Stomach (tissue), 9 donors: ENCODE data around the gene ZNF189. TPM values are rescaled to one million over a fixed set of nuclear protein-coding genes. Genes with fewer than 3 reads are reported as not detected.

Experiments
- DNase-seq, 2 donors: peaks; one replicate each; pipeline versions ENCODE4 v3.0.0 to v3.0.0-alpha.2; 2013 to 2019
- H3K27ac ChIP-seq, 5 donors: fragments of 200-600 bp in 4 of 5; sonication (generic) in 4 of 5; one replicate each; pipeline ENCODE4 v1.5.1; 2013 to 2019; ENCODE audit warnings: mild to moderate bottlenecking in 1 of 5, moderate library complexity in 1 of 5
- H3K27me3 ChIP-seq, 3 donors: fragments of 200-600 bp; sonication (generic); one replicate each; pipeline ENCODE4 v1.5.1; 2017 to 2019; ENCODE audit warnings: mixed run types in 1 of 3
- H3K36me3 ChIP-seq, 4 donors: fragments of 200-600 bp; sonication (generic); 1 replicate in 3 of 4; 2 replicates in 1 of 4; pipeline ENCODE4 v1.5.1; 2016 to 2019
- H3K4me1 ChIP-seq, 4 donors: fragments of 200-600 bp; sonication (generic); one replicate each; pipeline ENCODE4 v1.5.1; 2016 to 2019
- H3K4me3 ChIP-seq, 4 donors: fragments of 200-600 bp; sonication (generic) in 3 of 4; one replicate each; pipeline ENCODE4 v1.5.1; 2016 to 2019; ENCODE audit warnings: mild to moderate bottlenecking in 1 of 4
- H3K9me3 ChIP-seq, 4 donors: fragments of 200-600 bp; sonication (generic); one replicate each; pipeline ENCODE4 v1.5.1; 2016 to 2019
- CTCF ChIP-seq, 7 experiments: fragments of 450-650 bp in 4 of 7; fragments of 200-600 bp in 3 of 7; sonication (generic) in 3 of 7; IDR thresholded peaks; one replicate each; pipeline ENCODE4 v1.5.1; 2016 to 2019; ENCODE audit warnings: antibody characterized with exemption in 7 of 7, control low read depth in 2 of 7, mild to moderate bottlenecking in 1 of 7
- EP300 ChIP-seq: sonication (generic); formaldehyde crosslinking; IDR thresholded peaks from one replicate; pipeline ENCODE4 v1.6.1; 2017; ENCODE audit warnings: antibody characterized with exemption
- POLR2A ChIP-seq, 4 donors: fragments of 450-650 bp; IDR thresholded peaks; one replicate each; pipeline ENCODE4 v1.6.1; 2016; ENCODE audit warnings: antibody characterized with exemption in 4 of 4, control low read depth in 2 of 4, mild to moderate bottlenecking in 1 of 4, moderate library complexity in 1 of 4
- POLR2AphosphoS5 ChIP-seq, 3 donors: sonication (generic); formaldehyde crosslinking; IDR thresholded peaks; one replicate each; pipeline ENCODE4 v1.6.1; 2016; ENCODE audit warnings: antibody characterized with exemption in 3 of 3
- WGBS, 5 donors: extraction: QIAGEN DNeasy Blood & Tissue Kit in 3 of 5; methylation state at CpG; one replicate each; pipeline versions ENCODE4 v1.1.5 to v1.1.7; 2013 to 2018; 5-methylcytosine and 5-hydroxymethylcytosine counted together
- intact Hi-C: fragments of 100-400 bp; cut with DNase I; formaldehyde crosslinking; loops from one replicate; pipeline ENCODE4 v1.15.1; 2023; ENCODE audit warnings: low total_unique reads
- polyA plus RNA-seq, 3 donors: library from polyadenylated mRNA; stranded (reverse); fragments of 200-250 nt; gene quantifications; one replicate each; pipeline ENCODE4 v1.2.3, GENCODE V29; 2013
- total RNA-seq, 5 donors: library from RNA; depleted of rRNA; stranded (reverse); fragments of >200 nt; gene quantifications; one replicate each; pipeline versions ENCODE4 v1.1.0 to v1.2.3, GENCODE V29; 2014 to 2016
- donor health status: healthy with polysubstance abuse.
- donor health status: Bipolar disorder and iron deficiency.
- donor health status: healthy.

The ZNF189 gene
- total and polyA plus RNA-seq, 8 donors = 5.8 to 52.2 (median 12.3) TPM

- 90 to 96% (median 93%) methylated on average over 7 of the region's 7 CpGs for WGBS, 5 donors
- TF ChIP-seq POLR2A (IDR thresholded peaks at IDR 0.05) (no peak), EP300 (no peak), POLR2AphosphoS5 (IDR thresholded peaks at IDR 0.05) (no peak), CTCF (IDR thresholded peaks at IDR 0.05) (no peak)
- Histone ChIP-seq H3K9me3 (no peaks in the 10 kb centered on the region), H3K36me3 (no peaks in the 10 kb centered on the region), H3K27me3 (no peaks in the 10 kb centered on the region), H3K4me3 (no peak overlapping the region), H3K27ac (no peak overlapping the region), H3K4me1 (no peaks in the 10 kb centered on the region)
- no peak for DNase-seq
- intact Hi-C loops = no loop called here
Observed at GRCh38 chr9:101429736-101430135, 31.1 kb downstream of the ZNF189 start.

- Histone ChIP-seq H3K9me3 (no peaks in the 10 kb centered on the region), H3K27ac (no peak overlapping the region), H3K4me1 (peaks cover 0 to 4% (median 0%) of the 10 kb centered on the region in 4 donors), H3K27me3 (no peaks in the 10 kb centered on the region), H3K4me3 (no peak overlapping the region), H3K36me3 (no peaks in the 10 kb centered on the region)
- no peak for TF ChIP-seq POLR2A (IDR thresholded peaks at IDR 0.05)
- no peak for TF ChIP-seq POLR2AphosphoS5 (IDR thresholded peaks at IDR 0.05)
- TF ChIP-seq CTCF (IDR thresholded peaks at IDR 0.05) = no peak
- TF ChIP-seq EP300 = no peak
- intact Hi-C loops = no loop called here
- no peak for DNase-seq
Observed at GRCh38 chr9:101432171-101432570, 33.5 kb downstream of the ZNF189 start.

GRCh38 chr9:101432740-101433139, 34.1 kb downstream of the ZNF189 start:
- WGBS, 5 donors = 69 to 94% (median 85%) methylated on average over 1 of the region's 1 CpG
- no peaks in the 10 kb centered on the region for H3K9me3 ChIP-seq

GRCh38 chr9:101433229-101433628, 34.6 kb downstream of the ZNF189 start:
- Histone ChIP-seq H3K27ac (no peak overlapping the region), H3K9me3 (no peaks in the 10 kb centered on the region), H3K4me1 (peaks cover 0 to 4% (median 0%) of the 10 kb centered on the region in 4 donors), H3K4me3 (no peak overlapping the region), H3K36me3 (no peaks in the 10 kb centered on the region), H3K27me3 (no peaks in the 10 kb centered on the region)
- no peak for TF ChIP-seq EP300
- no peak for TF ChIP-seq CTCF (IDR thresholded peaks at IDR 0.05)
- TF ChIP-seq POLR2AphosphoS5 (IDR thresholded peaks at IDR 0.05) = no peak
- no peak for TF ChIP-seq POLR2A (IDR thresholded peaks at IDR 0.05)
- intact Hi-C loops = no loop called here
- no peak for DNase-seq
- WGBS, 5 donors = 57 to 79% (median 64%) methylated on average over 3 of the region's 3 CpGs

More at GRCh38 chr9:101432740-101433139, 34.1 kb downstream of the ZNF189 start:
- Histone ChIP-seq H3K36me3 (no peaks in the 10 kb centered on the region), H3K27me3 (no peaks in the 10 kb centered on the region), H3K4me1 (peaks cover 0 to 4% (median 0%) of the 10 kb centered on the region in 4 donors), H3K27ac (no peak overlapping the region), H3K4me3 (no peak overlapping the region)
- no peak for DNase-seq
- TF ChIP-seq CTCF (IDR thresholded peaks at IDR 0.05) (no peak), POLR2A (IDR thresholded peaks at IDR 0.05) (no peak), POLR2AphosphoS5 (IDR thresholded peaks at IDR 0.05) (no peak), EP300 (no peak)
- intact Hi-C loops = no loop called here
